Measurements from ENCODE around the gene TECPR1.

The TECPR1 gene

DNA sequence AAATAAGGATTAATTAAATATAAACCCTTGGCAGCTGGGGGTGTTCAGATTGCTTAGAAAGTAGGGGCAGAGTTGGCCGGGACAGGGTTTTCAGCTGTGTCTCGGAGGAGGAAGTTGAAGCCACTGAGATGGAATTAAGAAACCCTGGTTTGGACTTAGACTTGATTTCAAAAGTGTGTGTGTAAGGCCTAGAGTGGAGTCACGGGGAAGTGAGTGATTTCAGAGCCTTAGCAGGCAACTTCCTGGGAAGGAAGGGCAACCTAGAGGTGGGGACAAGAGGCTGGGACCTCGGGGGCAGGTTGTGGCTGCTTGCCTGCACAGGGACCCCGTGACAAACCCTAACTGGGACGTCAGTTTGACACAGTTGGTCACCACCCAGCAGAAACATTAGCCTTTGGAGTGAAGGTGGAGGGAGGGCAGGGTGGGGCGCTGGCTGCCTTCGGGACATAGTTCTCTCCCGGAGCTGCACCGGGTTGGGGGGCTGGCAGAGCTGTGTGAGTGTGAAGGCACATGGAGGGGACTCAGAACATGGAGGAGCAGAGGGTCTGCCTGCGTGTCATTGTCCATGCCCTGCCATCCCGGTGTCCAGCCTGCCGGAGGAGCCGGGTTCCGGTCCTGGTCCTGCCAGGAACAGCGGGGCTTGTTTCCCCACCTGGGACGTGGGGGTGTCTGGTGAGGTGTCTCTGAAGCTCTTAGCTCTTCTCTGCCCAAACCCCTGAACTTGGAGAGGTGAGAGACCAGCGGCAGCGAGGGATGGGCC is 31.3 kb upstream of the TECPR1 start:
- no peak for DNase-seq (ENCODE audit: low read depth)

GRCh38 chr7:98282703-98283102 is 30.7 kb upstream of the TECPR1 start:
- DNase-seq (ENCODE audit: low read depth): no peak

DNA sequence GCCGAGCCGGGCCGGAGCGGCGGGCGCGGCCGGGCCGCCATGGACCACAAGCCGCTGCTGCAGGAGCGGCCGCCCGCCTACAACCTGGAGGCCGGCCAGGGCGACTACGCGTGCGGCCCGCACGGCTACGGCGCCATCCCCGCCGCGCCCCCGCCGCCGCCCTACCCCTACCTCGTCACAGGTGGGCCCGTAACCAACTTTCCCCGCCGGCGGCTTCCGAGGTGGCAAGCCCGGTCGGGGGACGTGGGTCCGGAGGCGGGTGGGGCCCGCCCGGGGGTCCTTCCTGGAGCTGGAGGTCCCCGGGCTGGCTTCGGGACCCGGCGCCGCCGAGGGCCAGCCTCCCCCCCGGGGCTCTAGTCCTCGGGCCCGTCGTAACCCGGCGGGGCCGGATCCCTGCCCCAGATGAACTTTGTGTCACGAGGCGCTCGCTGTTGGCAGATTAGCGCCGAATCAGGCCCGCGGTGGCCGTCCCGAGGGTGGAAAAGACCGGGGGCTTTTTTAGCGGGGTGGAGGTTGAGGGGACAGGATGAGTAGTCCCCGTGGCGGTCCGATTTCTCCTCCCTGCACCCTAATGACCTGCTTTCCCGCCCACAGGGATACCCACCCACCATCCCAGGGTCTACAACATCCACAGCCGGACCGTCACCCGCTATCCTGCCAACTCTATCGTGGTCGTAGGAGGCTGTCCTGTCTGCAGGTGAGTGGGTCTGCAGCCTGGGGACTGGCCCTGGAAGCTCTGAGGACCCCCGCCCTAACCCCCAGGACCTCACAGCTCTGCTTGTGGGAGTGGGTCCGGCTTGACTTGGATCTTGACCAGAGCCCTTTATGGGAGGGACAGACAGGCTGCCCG is 29.9 kb upstream of the TECPR1 start:
- DNase-seq (ENCODE audit: low read depth): no peak

GRCh38 chr7:98280791-98281756 is 29.0 kb upstream of the TECPR1 start, which contains the start of gene BRI3:
Gene BRI3, plus strand, starts transcription at chr7:98281686. Its CDS starts 110 bp downstream, at chr7:98281796.
- DNase-seq (ENCODE audit: low read depth): peak; percentile 87

GRCh38 chr7:98280296-98280695 is 28.3 kb upstream of the TECPR1 start:
- DNase-seq (ENCODE audit: low read depth): no peak

GRCh38 chr7:98278936-98279335 is 26.9 kb upstream of the TECPR1 start:
- no peak for DNase-seq (ENCODE audit: low read depth)

- no peak for DNase-seq (ENCODE audit: low read depth)
Measured at GRCh38 chr7:98278408-98278807, 26.4 kb upstream of the TECPR1 start.

- no peak for DNase-seq (ENCODE audit: low read depth)
Measured at GRCh38 chr7:98276241-98276761, 24.3 kb upstream of the TECPR1 start.

DNA sequence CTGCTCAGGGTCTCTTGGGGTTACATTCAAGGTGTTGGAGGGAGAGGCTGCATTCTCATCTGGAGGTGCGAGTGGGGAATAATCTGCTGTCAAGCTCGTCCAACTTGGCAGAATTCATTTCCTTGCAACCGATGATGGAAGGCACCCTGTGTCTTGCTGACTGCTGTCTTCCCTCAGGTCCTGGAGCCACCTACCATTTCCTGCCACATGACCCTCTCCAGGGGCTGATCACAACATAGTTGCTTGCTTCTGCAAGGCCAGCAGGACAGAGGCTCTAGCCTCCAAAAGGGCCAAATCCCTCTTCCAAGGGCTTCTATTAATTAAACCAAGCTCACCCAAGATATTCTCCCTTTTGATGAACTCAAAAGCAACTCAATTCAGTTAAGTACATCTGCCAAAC is 15.3 kb upstream of the TECPR1 start:
- DNase-seq (ENCODE audit: low read depth): no peak

GRCh38 chr7:98266840-98267239 is 14.8 kb upstream of the TECPR1 start:
- DNase-seq (ENCODE audit: low read depth): no peak

DNA sequence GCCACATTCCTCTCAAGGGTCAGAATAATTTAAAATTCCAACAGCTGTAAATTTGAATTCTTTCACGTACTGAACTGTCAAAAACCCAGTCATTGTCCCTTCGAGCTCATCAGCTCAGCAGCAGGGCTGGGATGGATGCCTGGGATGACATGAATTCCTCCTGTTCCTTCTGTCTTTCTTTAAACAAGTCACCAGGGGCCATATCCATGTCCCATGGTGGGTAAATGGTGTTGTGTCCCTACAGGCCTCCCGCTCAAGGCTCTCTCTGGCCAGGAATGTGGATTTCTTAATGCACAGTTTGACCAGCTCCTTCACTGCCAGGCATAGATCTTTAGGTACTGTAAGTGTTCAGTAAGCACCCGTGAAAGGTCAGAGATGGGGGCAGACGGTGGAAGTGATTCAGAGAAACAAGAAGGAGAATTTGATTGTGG is 13.8 kb upstream of the TECPR1 start:
- no peak for DNase-seq (ENCODE audit: low read depth)

DNA sequence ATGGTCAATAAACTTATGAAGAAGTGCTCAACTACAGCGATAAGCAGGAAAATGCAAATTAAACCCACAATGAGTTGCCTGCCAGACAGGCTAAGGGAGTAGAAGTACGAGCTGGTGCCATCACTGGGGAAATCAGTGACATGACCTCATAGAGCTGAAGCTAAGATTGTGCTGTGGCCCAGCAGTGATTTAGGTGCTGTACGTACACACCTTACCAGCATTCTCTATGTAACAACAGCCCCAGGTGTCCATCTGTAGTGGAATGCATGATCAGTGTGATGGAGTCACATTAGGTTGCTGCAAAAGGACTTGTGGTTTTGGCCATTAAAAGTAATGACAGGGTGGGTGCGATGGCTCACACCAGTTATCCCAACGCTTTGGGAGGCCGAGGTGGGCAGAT is 5.7 kb upstream of the TECPR1 start:
- no peak for DNase-seq (ENCODE audit: low read depth)

- DNase-seq (ENCODE audit: low read depth): no peak
Measured at GRCh38 chr7:98256431-98256830, 4.4 kb upstream of the TECPR1 start.

DNA sequence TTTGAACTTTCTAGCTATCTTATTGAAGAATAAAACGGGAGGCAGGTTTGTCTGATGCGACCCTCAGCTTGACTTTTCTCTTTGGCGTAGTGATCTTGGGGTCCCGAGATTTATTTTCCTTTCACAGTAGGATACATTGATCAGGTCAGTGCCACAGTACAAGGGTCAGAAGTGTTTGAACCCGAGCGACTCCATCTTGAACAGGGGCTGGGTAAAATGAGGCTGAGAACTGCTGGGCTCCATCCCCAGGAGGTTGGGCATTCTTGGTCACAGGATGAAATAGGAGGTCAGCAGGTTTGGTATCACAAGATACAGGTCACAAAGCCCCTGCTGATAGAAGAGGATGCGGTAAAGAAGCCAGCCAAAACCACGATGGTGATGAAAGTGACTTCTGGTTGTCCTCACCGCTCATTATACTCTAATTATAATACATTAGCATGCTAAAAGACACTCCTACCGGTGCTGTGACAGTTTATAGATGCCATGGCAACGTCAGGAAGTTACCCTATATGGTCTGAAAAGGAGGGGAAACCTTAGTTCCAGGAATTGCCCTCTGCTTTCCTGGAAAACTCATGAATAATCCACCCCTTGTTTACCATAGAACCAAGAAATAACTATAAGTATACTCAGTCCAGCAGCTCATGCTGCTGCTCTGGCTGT is 3.0 kb upstream of the TECPR1 start:
- no peak for DNase-seq (ENCODE audit: low read depth)

GRCh38 chr7:98254516-98254915 is 2.5 kb upstream of the TECPR1 start:
- DNase-seq (ENCODE audit: low read depth): no peak

- DNase-seq (ENCODE audit: low read depth): no peak
Measured at GRCh38 chr7:98252425-98253054, 508 bp upstream of the TECPR1 start.

DNA sequence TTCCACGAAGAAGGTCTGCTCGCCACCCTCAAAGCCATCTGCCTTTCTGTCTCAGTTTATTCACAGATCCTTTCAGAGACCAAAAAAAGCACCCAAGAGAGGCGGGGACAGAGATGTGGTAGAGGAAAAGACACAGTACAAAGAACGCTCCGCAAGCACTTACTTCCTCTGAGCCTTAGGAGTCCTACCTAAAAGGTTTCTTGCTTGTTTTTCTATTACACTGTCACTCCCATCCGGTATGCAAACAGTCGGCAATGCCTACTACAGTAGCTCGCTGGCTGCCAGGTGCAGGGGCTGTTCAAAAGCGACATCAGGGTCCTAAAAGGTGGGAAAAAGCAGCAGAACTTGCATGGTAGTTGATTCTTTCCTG is 816 bp downstream of the TECPR1 start:
- peak; percentile 14 for DNase-seq (ENCODE audit: low read depth)

DNA sequence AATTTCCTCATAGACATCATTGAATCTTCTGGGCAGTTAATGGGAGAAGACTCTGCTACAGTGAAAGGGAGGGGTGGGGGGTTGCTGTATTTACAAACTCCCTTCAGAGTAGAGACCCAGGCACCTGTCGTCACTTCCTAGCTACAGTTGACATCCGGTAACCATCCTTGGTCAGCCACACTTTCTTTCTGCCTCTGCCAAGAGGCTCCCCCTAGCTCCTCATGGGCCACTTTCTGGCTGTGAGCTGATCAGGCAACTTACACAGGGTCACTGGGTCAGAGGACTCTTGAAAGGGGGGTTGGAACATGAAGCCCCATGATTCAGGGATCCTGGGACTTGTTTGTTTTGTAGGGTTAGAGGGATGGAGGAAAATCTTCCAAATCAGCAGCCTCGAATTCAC is 1.2 kb downstream of the TECPR1 start:
- DNase-seq (ENCODE audit: low read depth): peak; percentile 31

DNA sequence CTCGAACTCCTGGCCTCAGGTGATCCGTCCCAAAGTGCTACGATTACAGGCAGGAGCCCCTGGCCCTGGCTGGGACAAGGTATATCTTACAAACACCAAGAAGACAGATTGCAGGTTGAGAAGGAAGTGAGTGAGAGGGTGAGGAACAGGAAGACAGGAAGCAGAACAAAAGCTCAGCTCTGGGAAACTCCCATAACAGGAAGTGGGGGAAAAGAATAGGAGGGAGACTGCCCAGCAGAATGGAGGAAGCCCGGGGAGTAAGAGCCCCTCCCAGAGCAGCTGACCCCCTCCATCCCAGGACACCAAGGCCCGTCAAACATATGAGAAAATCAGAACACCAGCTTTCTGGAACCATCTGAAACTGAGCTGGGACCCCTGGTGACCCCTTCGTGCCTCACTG is 2.9 kb downstream of the TECPR1 start:
- no peak for DNase-seq (ENCODE audit: low read depth)

- no peak for DNase-seq (ENCODE audit: low read depth)
Measured at GRCh38 chr7:98248156-98248555, 3.9 kb downstream of the TECPR1 start.

DNA sequence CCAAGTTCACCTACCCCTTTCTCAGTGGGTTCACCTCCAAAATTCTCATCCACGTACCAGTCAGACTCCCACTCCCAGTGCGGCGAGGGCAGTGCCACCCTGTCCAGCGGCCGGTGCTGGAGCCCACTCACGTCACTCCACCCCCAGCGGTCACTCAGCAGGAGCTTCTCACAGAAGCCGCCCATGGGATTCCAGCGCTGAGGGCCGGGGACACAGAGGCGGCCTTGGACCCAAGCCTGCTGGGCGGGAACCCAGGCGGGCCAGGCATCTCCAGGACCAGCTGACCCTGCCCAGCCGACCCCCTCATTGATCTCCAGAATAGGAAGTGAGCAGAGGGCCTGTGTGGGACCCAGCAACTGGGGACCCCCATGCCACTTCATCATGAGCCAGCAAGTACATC is 7.2 kb downstream of the TECPR1 start:
- DNase-seq (ENCODE audit: low read depth): no peak
